Liver (tissue), 3 donors: Measurements from ENCODE around the gene LCN10.

Source experiments
- EGR1 ChIP-seq, 2 donors: IDR thresholded peaks; 2 replicates each; pipeline ENCODE4 v1.6.1; 2016 to 2018; ENCODE audit warnings: antibody characterized with exemption in 2 of 2, low read depth in 2 of 2
- FOXA1 ChIP-seq: IDR thresholded peaks from 2 replicates; pipeline ENCODE4 v1.6.1; 2016; ENCODE audit warnings: antibody characterized with exemption
- GABPA ChIP-seq, 2 donors: IDR thresholded peaks in 1 of 2; conservative IDR thresholded peaks in 1 of 2; 2 replicates each; pipeline ENCODE4 v1.6.1; 2016; ENCODE audit warnings: antibody characterized with exemption in 2 of 2, mild to moderate bottlenecking in 1 of 2, moderate library complexity in 1 of 2
- JUND ChIP-seq, 2 donors: IDR thresholded peaks; 2 replicates each; pipeline ENCODE4 v1.6.1; 2016; ENCODE audit warnings: antibody characterized with exemption in 2 of 2
- MAX ChIP-seq: IDR thresholded peaks from 2 replicates; pipeline ENCODE4 v1.6.1; 2016; ENCODE audit warnings: antibody characterized with exemption
- RAD21 ChIP-seq, 2 donors: IDR thresholded peaks; 2 replicates each; pipeline ENCODE4 v1.6.1; 2016; ENCODE audit warnings: antibody characterized with exemption in 2 of 2, mild to moderate bottlenecking in 2 of 2
- RXRA ChIP-seq, 2 donors: IDR thresholded peaks; 2 replicates each; pipeline ENCODE4 v1.6.1; 2017 to 2018; ENCODE audit warnings: antibody characterized with exemption in 2 of 2, mild to moderate bottlenecking in 1 of 2
- TAF1 ChIP-seq: conservative IDR thresholded peaks from 2 replicates; pipeline ENCODE4 v1.6.1; 2016; ENCODE audit warnings: antibody characterized with exemption, mild to moderate bottlenecking
- YY1 ChIP-seq: IDR thresholded peaks from 2 replicates; pipeline ENCODE4 v1.6.1; 2016; ENCODE audit warnings: antibody characterized with exemption, mild to moderate bottlenecking
- TF ChIP-seq, protein P1 (sequence below): fragments of 150-350 bp; IDR thresholded peaks from 2 replicates; pipeline ENCODE4 v1.5.1; 2017; ENCODE audit warnings: improper control_type of control experiment, low read depth, low read length; ENCODE audit not compliant: missing input control
- TF ChIP-seq, protein P2 (sequence below): IDR thresholded peaks from 2 replicates; pipeline ENCODE4 v1.6.1; 2016; ENCODE audit warnings: antibody characterized with exemption
- donor health status: healthy.
- donor health status: healthy.

DNA sequence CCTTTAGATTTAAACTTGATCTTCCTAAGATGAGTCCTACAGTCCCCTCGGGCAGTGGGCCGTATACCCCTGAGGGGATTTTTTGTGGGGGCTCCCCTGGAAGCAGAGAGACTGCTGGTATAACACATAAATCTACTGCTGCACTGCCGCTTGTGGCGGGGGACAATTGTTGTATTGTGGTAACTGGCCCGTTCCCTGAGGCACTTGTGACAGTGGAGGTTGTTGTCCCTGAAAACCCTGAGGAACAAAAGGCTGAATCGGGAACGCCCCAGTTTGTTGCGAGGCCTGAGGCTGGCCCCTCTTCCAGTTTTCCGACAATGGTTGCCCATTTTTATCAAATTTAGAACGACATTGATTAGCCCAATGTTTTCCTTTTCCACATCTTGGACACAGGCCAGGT is 43.7 kb upstream of the LCN10 start:
- TF ChIP-seq JUND (IDR thresholded peaks at IDR 0.05): no peak
- no peak for TF ChIP-seq TAF1
- TF ChIP-seq, protein P1, sequence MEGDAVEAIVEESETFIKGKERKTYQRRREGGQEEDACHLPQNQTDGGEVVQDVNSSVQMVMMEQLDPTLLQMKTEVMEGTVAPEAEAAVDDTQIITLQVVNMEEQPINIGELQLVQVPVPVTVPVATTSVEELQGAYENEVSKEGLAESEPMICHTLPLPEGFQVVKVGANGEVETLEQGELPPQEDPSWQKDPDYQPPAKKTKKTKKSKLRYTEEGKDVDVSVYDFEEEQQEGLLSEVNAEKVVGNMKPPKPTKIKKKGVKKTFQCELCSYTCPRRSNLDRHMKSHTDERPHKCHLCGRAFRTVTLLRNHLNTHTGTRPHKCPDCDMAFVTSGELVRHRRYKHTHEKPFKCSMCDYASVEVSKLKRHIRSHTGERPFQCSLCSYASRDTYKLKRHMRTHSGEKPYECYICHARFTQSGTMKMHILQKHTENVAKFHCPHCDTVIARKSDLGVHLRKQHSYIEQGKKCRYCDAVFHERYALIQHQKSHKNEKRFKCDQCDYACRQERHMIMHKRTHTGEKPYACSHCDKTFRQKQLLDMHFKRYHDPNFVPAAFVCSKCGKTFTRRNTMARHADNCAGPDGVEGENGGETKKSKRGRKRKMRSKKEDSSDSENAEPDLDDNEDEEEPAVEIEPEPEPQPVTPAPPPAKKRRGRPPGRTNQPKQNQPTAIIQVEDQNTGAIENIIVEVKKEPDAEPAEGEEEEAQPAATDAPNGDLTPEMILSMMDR: no peak
- TF ChIP-seq, protein P2, sequence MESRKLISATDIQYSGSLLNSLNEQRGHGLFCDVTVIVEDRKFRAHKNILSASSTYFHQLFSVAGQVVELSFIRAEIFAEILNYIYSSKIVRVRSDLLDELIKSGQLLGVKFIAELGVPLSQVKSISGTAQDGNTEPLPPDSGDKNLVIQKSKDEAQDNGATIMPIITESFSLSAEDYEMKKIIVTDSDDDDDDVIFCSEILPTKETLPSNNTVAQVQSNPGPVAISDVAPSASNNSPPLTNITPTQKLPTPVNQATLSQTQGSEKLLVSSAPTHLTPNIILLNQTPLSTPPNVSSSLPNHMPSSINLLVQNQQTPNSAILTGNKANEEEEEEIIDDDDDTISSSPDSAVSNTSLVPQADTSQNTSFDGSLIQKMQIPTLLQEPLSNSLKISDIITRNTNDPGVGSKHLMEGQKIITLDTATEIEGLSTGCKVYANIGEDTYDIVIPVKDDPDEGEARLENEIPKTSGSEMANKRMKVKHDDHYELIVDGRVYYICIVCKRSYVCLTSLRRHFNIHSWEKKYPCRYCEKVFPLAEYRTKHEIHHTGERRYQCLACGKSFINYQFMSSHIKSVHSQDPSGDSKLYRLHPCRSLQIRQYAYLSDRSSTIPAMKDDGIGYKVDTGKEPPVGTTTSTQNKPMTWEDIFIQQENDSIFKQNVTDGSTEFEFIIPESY: no peak
- TF ChIP-seq RAD21 (IDR thresholded peaks at IDR 0.05): no peak
- TF ChIP-seq FOXA1: no peak
- no peak for TF ChIP-seq EGR1 (IDR thresholded peaks at IDR 0.05; ENCODE audit: low read depth in 2 of 2)
- TF ChIP-seq GABPA (IDR thresholded peaks at IDR 0.05 in 1 of 2, conservative IDR thresholded peaks at IDR 0.05 in 1 of 2): no peak
- no peak for TF ChIP-seq YY1
- no peak for TF ChIP-seq MAX
- TF ChIP-seq RXRA (IDR thresholded peaks at IDR 0.05): no peak
